HG03095 (cell line): Measurements from ENCODE around the gene NCAPG.

Source experiments
- ATAC-seq: cut with Tn5 transposase; IDR thresholded peaks from one replicate; pipeline ENCODE4 v1.9.1; 2021; ENCODE audit warnings: moderate library complexity; ENCODE audit not compliant: unreplicated experiment

The NCAPG gene

GRCh38 chr4:17875402-17876070, 64.8 kb downstream of the NCAPG start:
- ATAC-seq = peak; percentile 94

- no peak for ATAC-seq
These were observed 66.2 kb downstream of the NCAPG start for GRCh38 chr4:17876943-17877342.

GRCh38 chr4:17877661-17878060, 66.9 kb downstream of the NCAPG start:
- ATAC-seq = no peak

- ATAC-seq = no peak
These were observed 73.3 kb downstream of the NCAPG start for GRCh38 chr4:17884063-17884462.

GRCh38 chr4:17884511-17884910, 73.7 kb downstream of the NCAPG start:
- ATAC-seq = no peak

- ATAC-seq = no peak
These were observed 78.9 kb downstream of the NCAPG start for GRCh38 chr4:17889692-17890091.

GRCh38 chr4:17894421-17894820, 83.6 kb downstream of the NCAPG start:
- no peak for ATAC-seq
